Transverse colon (tissue), 3 donors: ENCODE results near the gene TPD52L2.
"Not testable (repeated sequence)": the region's sequence is repeated elsewhere in the genome, so short reads cannot be mapped to it uniquely, and the experiment has no call there.

Experiments
- EP300 ChIP-seq: sonication (generic); formaldehyde crosslinking; IDR thresholded peaks from one replicate; pipeline ENCODE4 v1.6.1; 2017; ENCODE audit warnings: antibody characterized with exemption, low read depth
- TF ChIP-seq, protein P1 (sequence below), 5 experiments: fragments of 200-600 bp in 3 of 5; fragments of 450-650 bp in 2 of 5; sonication (generic) in 3 of 5; IDR thresholded peaks; 1 replicate in 2 of 5; 2 replicates in 3 of 5; pipeline ENCODE4 v1.5.1; 2016 to 2017; ENCODE audit warnings: antibody characterized with exemption in 5 of 5, inconsistent platforms in 3 of 5, mild to moderate bottlenecking in 2 of 5, moderate library complexity in 1 of 5

DNA sequence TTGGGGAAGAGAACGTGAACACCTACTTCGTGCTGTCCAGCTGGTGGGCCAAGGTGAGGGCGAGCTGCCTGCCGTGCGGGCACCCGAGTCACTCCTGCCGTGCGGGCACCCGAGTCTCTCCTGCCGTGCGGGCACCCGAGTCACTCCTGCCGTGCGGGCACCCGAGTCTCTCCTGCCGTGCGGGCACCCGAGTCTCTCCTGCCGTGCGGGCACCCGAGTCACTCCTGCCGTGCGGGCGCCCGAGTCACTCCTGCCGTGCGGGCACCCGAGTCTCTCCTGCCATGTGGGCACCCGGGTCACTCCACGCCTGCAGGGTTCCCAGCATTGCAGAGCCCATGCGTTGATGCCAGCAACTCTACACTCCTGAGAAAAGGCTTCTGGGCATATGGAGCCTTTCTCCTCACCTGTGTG is 64.4 kb downstream of the TPD52L2 start:
- TF ChIP-seq, protein P1, sequence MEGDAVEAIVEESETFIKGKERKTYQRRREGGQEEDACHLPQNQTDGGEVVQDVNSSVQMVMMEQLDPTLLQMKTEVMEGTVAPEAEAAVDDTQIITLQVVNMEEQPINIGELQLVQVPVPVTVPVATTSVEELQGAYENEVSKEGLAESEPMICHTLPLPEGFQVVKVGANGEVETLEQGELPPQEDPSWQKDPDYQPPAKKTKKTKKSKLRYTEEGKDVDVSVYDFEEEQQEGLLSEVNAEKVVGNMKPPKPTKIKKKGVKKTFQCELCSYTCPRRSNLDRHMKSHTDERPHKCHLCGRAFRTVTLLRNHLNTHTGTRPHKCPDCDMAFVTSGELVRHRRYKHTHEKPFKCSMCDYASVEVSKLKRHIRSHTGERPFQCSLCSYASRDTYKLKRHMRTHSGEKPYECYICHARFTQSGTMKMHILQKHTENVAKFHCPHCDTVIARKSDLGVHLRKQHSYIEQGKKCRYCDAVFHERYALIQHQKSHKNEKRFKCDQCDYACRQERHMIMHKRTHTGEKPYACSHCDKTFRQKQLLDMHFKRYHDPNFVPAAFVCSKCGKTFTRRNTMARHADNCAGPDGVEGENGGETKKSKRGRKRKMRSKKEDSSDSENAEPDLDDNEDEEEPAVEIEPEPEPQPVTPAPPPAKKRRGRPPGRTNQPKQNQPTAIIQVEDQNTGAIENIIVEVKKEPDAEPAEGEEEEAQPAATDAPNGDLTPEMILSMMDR (IDR thresholded peaks at IDR 0.05): not testable (repeated sequence)
- not testable (repeated sequence) for TF ChIP-seq EP300
